ENCODE results near the gene ADISSP.
A peak's percentile ranks its signal among the peaks of the same experiment; 100 is the strongest.

Gene ADISSP

DNA sequence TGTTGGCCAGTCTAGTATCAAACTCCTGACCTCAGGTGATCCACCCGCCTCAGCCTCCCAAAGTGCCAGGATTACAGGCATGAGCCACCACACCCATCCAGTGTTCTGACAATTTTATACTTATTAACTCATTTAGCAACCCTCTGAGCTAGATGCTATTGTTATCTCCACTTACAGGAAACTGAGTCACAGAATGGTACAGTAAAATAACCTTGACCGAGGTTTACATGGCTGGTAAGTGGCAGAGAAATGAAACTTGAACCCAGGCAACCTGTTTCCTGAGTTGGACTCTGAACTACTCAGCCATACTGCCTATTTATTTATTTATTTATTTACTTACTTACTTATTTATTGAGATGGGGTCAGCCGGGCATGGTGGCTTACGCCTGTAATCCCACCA lies 48.5 kb downstream of the ADISSP start:
- no peak overlapping the region for H3K27ac ChIP-seq (ENCODE audit: low read depth, low read length)
- no peaks in the 10 kb centered on the region for H3K4me1 ChIP-seq (ENCODE audit: control insufficient read depth in 1 of 2, insufficient read depth in 2 of 2, low read length in 2 of 2)
- H3K27me3 ChIP-seq (ENCODE audit: control insufficient read depth in 1 of 2, insufficient read depth in 2 of 2, low read length in 2 of 2): peaks cover 7% of the 10 kb centered on the region in 2 donors
- H3K4me3 ChIP-seq (ENCODE audit: low read depth in 1 of 2, low read length in 2 of 2): no peak overlapping the region
- no peak overlapping the region for H3K9ac ChIP-seq (ENCODE audit: low read depth in 1 of 2, low read length in 2 of 2)
- H3K9me3 ChIP-seq (ENCODE audit: control insufficient read depth in 1 of 2, low read length in 2 of 2): no peaks in the 10 kb centered on the region
- H3K36me3 ChIP-seq (ENCODE audit: control insufficient read depth in 1 of 2, insufficient read depth in 2 of 2, low read length in 2 of 2): no peaks in the 10 kb centered on the region

DNA sequence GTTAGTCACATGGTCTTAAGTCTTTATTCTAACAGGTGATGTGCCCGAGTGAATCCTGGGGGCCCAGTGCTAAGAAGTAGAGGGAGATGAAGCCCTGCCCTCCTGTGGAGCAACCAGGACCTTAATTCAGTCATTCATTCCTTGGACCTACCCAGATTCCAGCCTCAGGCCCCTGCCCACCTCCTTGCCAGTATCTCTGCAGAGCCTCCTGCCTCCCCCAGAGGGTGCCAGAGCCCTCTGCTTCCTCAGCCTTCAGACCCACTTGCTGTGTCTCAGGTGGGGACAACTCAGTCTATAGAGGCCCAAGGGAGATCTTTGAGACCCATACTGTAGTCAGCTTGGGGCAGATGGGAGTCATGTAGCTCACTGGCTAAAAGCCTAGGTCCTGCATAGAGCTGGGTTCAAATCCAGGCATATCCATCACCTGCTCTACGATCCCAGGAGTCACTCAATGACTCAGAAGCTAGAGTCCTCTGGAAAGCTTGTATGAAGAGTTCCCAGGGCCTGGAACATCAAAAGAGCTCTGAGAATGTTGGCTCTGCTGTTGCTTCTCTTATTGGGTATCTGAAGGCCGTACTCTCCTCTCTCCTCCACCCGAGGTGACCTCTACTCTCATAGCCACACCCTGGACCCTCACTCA lies 51.2 kb downstream of the ADISSP start:
- no peak overlapping the region for H3K4me3 ChIP-seq (ENCODE audit: low read depth in 1 of 2, low read length in 2 of 2)
- H3K27me3 ChIP-seq (ENCODE audit: control insufficient read depth in 1 of 2, insufficient read depth in 2 of 2, low read length in 2 of 2): peaks cover 7 to 9% of the 10 kb centered on the region in 2 donors
- H3K27ac ChIP-seq (ENCODE audit: low read depth, low read length): no peak overlapping the region
- no peaks in the 10 kb centered on the region for H3K9me3 ChIP-seq (ENCODE audit: control insufficient read depth in 1 of 2, low read length in 2 of 2)
- no peaks in the 10 kb centered on the region for H3K4me1 ChIP-seq (ENCODE audit: control insufficient read depth in 1 of 2, insufficient read depth in 2 of 2, low read length in 2 of 2)
- no peaks in the 10 kb centered on the region for H3K36me3 ChIP-seq (ENCODE audit: control insufficient read depth in 1 of 2, insufficient read depth in 2 of 2, low read length in 2 of 2)
- no peak overlapping the region for H3K9ac ChIP-seq (ENCODE audit: low read depth in 1 of 2, low read length in 2 of 2)

DNA sequence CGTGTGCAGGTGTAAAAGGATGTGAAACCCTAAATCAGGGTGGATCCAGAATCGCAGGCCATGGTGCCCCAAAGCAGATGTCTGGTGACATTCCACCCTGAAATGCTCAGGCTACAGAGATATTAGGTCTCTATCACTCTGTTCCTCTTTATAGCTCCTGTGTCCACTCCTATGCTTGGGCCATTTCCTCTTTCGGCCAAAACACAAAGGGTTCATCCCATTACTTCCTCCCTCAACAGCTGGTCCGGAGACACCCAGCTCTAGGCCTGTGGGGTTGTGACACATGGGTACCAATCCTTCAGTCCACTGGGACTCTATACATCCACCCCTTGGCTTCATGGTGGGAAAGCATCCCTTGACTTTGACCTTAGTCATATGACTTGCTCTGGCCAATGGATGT lies 53.5 kb downstream of the ADISSP start:
- Histone ChIP-seq H3K9me3 (ENCODE audit: control insufficient read depth in 1 of 2, low read length in 2 of 2) (no peaks in the 10 kb centered on the region), H3K9ac (ENCODE audit: low read depth in 1 of 2, low read length in 2 of 2) (no peak overlapping the region), H3K27me3 (ENCODE audit: control insufficient read depth in 1 of 2, insufficient read depth in 2 of 2, low read length in 2 of 2) (peaks cover 0 to 2% of the 10 kb centered on the region in 2 donors), H3K4me1 (ENCODE audit: control insufficient read depth in 1 of 2, insufficient read depth in 2 of 2, low read length in 2 of 2) (no peaks in the 10 kb centered on the region), H3K27ac (ENCODE audit: low read depth, low read length) (no peak overlapping the region), H3K4me3 (ENCODE audit: low read depth in 1 of 2, low read length in 2 of 2) (no peak overlapping the region), H3K36me3 (ENCODE audit: control insufficient read depth in 1 of 2, insufficient read depth in 2 of 2, low read length in 2 of 2) (no peaks in the 10 kb centered on the region)

DNA sequence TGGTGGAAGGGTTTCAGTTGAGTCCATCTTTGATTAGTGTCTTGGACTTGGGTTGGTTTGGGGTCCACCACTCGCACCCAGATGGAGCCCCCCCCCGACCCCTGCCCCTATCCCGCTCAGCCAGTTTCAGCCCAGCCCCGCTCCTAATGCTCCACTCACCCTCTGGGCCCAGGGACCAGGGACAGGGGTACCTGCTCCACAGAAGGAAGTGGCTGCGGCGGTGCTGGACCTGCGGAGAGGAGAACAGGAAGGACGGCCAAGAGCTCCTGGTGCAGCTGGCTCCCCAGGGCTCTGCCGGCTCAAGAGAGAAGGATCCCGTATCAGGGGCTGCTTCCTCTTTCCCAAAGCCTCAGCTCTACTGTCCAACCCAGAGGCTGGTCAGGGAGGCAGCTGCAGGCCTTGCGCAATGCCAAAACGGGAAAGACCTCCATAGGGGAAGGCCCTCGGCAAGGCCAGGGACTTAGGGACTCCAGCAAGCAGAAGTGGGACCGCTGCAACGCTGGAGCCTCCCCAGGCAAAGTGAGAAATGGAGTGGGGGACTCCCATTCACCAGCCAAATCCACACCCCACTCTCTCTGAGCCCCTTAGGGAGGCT lies 55.2 kb downstream of the ADISSP start, which contains the start of gene SIGLEC1:
Gene SIGLEC1, minus strand, starts transcription at position 322 of the 595 bp plus-strand sequence. CDS start 5,472 bp downstream, outside the sequence.
- Histone ChIP-seq H3K9ac (ENCODE audit: low read depth in 1 of 2, low read length in 2 of 2) (no peak within 1 kb of the TSS), H3K4me3 (ENCODE audit: low read depth in 1 of 2, low read length in 2 of 2) (peak within 1 kb of the TSS in 1 of 2 donors; percentile 13), H3K9me3 (ENCODE audit: control insufficient read depth in 1 of 2, low read length in 2 of 2) (no peaks in the 10 kb centered on the region), H3K27ac (ENCODE audit: low read depth, low read length) (no peak within 1 kb of the TSS), H3K36me3 (ENCODE audit: control insufficient read depth in 1 of 2, insufficient read depth in 2 of 2, low read length in 2 of 2) (no peaks in the 10 kb centered on the region), H3K4me1 (ENCODE audit: control insufficient read depth in 1 of 2, insufficient read depth in 2 of 2, low read length in 2 of 2) (no peaks in the 10 kb centered on the region), H3K27me3 (ENCODE audit: control insufficient read depth in 1 of 2, insufficient read depth in 2 of 2, low read length in 2 of 2) (peaks cover 0 to 2% of the 10 kb centered on the region in 2 donors)

DNA sequence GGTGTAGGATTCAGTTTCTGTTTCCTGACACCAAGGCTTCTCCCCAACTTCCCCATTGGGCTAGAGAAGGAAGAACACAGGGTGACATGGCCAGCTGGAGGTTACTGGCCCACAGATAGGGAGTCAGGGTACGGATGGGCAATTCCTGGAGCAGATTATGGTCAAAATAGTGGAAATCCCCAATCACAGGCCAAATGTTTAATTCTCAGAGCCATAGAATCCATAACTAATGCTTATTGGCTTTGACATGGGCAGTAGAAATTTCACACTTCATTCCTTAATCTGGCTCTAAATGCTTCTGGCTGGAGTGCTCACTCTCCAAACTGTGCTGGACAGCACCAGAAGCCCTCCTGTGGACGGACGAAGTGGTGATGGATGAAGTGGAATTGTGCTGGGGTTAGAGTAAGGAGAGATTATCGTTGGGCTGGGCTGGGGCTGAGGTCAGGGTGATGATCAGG lies 56.0 kb downstream of the ADISSP start:
- Histone ChIP-seq H3K36me3 (ENCODE audit: control insufficient read depth in 1 of 2, insufficient read depth in 2 of 2, low read length in 2 of 2) (no peaks in the 10 kb centered on the region), H3K27ac (ENCODE audit: low read depth, low read length) (no peak overlapping the region), H3K9ac (ENCODE audit: low read depth in 1 of 2, low read length in 2 of 2) (no peak overlapping the region), H3K4me3 (ENCODE audit: low read depth in 1 of 2, low read length in 2 of 2) (peak overlapping the region in 1 of 2 donors; percentile 13), H3K27me3 (ENCODE audit: control insufficient read depth in 1 of 2, insufficient read depth in 2 of 2, low read length in 2 of 2) (peaks cover 0 to 2% of the 10 kb centered on the region in 2 donors), H3K4me1 (ENCODE audit: control insufficient read depth in 1 of 2, insufficient read depth in 2 of 2, low read length in 2 of 2) (no peaks in the 10 kb centered on the region), H3K9me3 (ENCODE audit: control insufficient read depth in 1 of 2, low read length in 2 of 2) (no peaks in the 10 kb centered on the region)

DNA sequence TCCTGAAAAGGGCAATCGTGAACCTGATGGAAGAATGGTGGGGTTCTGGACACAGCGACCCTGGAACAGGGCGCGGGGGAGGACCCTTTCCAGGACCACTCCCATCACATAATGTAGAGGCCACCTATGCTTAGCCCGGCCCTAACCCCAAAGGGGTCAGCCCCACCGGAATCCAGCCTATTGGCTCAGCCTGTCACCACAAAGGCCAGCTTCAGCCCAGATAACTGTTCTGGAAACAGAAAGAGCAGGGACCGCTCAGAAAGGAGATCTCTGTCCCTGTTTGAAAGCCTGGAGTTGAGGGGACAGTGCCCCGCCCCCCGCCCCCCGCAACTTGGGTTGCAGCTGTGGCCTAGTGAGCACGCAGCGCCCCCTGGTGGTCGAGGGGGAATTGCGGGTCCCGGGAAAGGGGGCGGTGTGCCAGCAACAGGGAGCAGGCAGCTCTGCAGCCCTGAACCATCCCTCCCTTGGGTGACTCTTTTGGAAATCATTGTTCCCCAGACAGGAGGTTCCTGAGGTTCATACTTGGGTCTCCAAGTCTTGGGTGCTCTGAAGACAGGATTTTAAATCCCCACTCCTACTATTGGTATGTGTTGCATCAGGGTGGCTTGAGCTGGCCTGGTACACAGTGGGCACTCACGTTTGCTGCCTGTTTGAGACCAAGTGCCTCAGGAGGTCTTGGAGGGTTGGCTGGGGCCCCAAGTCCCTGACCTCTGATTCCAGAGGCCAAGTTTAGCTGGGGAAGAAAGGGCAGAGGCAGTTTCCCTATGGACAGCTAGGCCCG lies 56.7 kb downstream of the ADISSP start:
- Histone ChIP-seq H3K36me3 (ENCODE audit: control insufficient read depth in 1 of 2, insufficient read depth in 2 of 2, low read length in 2 of 2) (no peaks in the 10 kb centered on the region), H3K4me3 (ENCODE audit: low read depth in 1 of 2, low read length in 2 of 2) (peak overlapping the region in 1 of 2 donors; percentile 12), H3K9ac (ENCODE audit: low read depth in 1 of 2, low read length in 2 of 2) (no peak overlapping the region), H3K4me1 (ENCODE audit: control insufficient read depth in 1 of 2, insufficient read depth in 2 of 2, low read length in 2 of 2) (no peaks in the 10 kb centered on the region), H3K27me3 (ENCODE audit: control insufficient read depth in 1 of 2, insufficient read depth in 2 of 2, low read length in 2 of 2) (peaks cover 0 to 2% of the 10 kb centered on the region in 2 donors), H3K9me3 (ENCODE audit: control insufficient read depth in 1 of 2, low read length in 2 of 2) (no peaks in the 10 kb centered on the region), H3K27ac (ENCODE audit: low read depth, low read length) (no peak overlapping the region)

DNA sequence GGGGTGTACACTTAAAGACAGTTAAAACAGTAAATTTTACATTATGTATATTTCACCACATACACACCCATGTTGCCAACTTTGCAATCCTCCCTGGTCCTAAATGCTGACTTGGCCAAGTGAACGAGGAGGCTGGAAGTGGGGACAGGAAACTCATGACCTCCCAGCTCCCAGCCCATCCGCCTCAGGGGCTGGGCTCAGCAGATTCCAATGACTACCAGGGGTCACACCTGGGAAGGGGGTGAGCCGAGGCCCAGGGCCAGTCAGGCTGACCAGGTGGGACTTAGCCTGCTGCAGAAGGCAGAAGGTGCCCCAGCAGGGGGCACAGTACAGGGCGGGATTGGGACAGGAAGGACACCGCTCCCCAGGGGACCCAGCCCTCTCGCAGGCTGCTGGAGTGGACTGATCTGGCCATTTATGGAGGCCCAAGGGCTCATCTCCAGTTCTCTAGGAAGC lies 57.5 kb downstream of the ADISSP start:
- peaks cover 0 to 2% of the 10 kb centered on the region in 2 donors for H3K27me3 ChIP-seq (ENCODE audit: control insufficient read depth in 1 of 2, insufficient read depth in 2 of 2, low read length in 2 of 2)
- H3K9ac ChIP-seq (ENCODE audit: low read depth in 1 of 2, low read length in 2 of 2): no peak overlapping the region
- no peaks in the 10 kb centered on the region for H3K4me1 ChIP-seq (ENCODE audit: control insufficient read depth in 1 of 2, insufficient read depth in 2 of 2, low read length in 2 of 2)
- H3K9me3 ChIP-seq (ENCODE audit: control insufficient read depth in 1 of 2, low read length in 2 of 2): no peaks in the 10 kb centered on the region
- H3K36me3 ChIP-seq (ENCODE audit: control insufficient read depth in 1 of 2, insufficient read depth in 2 of 2, low read length in 2 of 2): no peaks in the 10 kb centered on the region
- H3K4me3 ChIP-seq (ENCODE audit: low read depth in 1 of 2, low read length in 2 of 2): no peak overlapping the region
- H3K27ac ChIP-seq (ENCODE audit: low read depth, low read length): no peak overlapping the region

DNA sequence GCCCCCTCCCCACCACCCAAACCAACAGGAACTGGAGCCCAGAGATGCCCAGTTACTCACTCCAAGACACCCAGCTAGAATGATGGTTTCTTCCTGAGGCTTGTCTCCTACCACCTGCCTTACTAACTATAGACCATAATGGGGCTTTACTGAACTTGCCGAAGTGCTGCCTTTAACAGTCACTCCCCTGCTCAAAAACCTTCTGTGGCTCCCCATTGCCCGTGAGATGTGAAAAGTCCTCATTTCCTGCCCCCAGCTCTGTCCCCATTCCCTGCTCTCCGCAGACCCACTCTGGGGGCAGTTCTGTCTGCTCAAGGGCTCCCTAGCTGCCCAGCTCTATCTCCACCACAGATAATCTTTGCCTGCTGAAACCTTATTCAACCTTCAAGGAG lies 60.0 kb downstream of the ADISSP start:
- no peak overlapping the region for H3K4me3 ChIP-seq (ENCODE audit: low read depth in 1 of 2, low read length in 2 of 2)
- H3K36me3 ChIP-seq (ENCODE audit: control insufficient read depth in 1 of 2, insufficient read depth in 2 of 2, low read length in 2 of 2): no peaks in the 10 kb centered on the region
- H3K27ac ChIP-seq (ENCODE audit: low read depth, low read length): no peak overlapping the region
- no peaks in the 10 kb centered on the region for H3K9me3 ChIP-seq (ENCODE audit: control insufficient read depth in 1 of 2, low read length in 2 of 2)
- no peaks in the 10 kb centered on the region for H3K4me1 ChIP-seq (ENCODE audit: control insufficient read depth in 1 of 2, insufficient read depth in 2 of 2, low read length in 2 of 2)
- peaks cover 0 to under 1% of the 10 kb centered on the region in 2 donors for H3K27me3 ChIP-seq (ENCODE audit: control insufficient read depth in 1 of 2, insufficient read depth in 2 of 2, low read length in 2 of 2)
- no peak overlapping the region for H3K9ac ChIP-seq (ENCODE audit: low read depth in 1 of 2, low read length in 2 of 2)

DNA sequence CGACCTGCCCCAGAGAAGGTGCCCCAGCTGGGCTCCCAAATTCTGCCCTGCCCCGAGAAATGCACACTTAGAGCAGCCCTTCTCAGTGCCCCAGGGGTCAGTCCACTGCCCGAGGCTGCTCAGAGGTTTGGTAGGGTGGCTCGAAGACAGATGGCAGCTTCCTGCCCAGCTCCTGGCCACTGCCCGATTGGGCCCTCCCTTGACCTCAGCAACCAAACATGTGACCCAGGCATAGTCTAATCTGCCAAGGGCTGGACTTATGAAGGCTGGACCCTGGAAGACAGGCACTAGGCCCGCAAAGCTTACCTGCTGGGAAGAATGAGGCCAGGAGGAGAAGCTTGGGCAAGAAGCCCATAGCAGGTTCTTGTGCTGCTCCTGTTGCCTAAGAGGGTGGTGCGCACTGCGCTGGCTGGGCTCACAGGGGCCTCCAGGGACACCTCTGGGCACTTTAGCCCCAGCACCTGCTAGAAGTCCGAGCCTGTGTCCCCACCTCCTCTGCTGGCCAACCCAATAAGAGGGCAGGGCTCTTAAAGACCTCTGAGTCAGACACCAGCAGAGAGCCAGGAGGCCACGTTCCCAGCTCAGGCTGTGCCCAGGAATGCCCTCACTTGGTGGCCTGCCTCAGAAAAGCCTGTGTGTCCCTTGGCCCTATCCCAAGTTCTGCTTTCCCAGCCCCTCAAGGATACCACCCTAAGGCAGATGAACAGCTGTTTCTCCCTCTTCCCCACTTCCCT lies 60.6 kb downstream of the ADISSP start:
- Histone ChIP-seq H3K27me3 (ENCODE audit: control insufficient read depth in 1 of 2, insufficient read depth in 2 of 2, low read length in 2 of 2) (no peaks in the 10 kb centered on the region), H3K4me3 (ENCODE audit: low read depth in 1 of 2, low read length in 2 of 2) (no peak overlapping the region), H3K9ac (ENCODE audit: low read depth in 1 of 2, low read length in 2 of 2) (no peak overlapping the region), H3K27ac (ENCODE audit: low read depth, low read length) (no peak overlapping the region), H3K4me1 (ENCODE audit: control insufficient read depth in 1 of 2, insufficient read depth in 2 of 2, low read length in 2 of 2) (no peaks in the 10 kb centered on the region), H3K9me3 (ENCODE audit: control insufficient read depth in 1 of 2, low read length in 2 of 2) (no peaks in the 10 kb centered on the region), H3K36me3 (ENCODE audit: control insufficient read depth in 1 of 2, insufficient read depth in 2 of 2, low read length in 2 of 2) (no peaks in the 10 kb centered on the region)

Measured in duodenal mucosa (tissue), 2 donors.